ENCODE data around the gene OR2A5. TPM values are rescaled to one million over a fixed set of nuclear protein-coding genes. Genes with fewer than 3 reads are reported as not detected.

OR2A5 gene
- total and polyA plus RNA-seq, 9 of the 15 experiments (the other 6 are each of a cell fraction or from before 2014, with no cell fraction given) = not detected

DNA sequence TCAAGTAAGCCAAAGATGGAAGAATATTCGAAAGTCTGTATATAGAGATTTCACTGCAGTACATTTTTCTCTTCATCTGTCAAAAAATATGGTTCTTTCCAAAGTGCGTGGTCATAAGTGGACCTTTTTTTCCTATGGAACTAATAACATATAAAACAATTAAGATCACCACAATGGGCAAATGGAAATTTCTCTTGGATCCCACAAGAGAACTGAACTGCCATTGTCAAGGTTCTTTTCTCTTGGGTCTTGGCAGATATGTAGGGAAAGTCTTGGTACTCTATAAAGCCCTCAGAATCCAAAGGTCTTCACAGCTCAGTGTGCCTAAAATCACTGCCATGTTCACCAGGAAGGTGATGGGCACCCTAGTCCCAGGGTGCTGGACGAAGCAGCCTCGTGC lies 48.7 kb upstream of the OR2A5 start, which contains the start of gene OR6B1:
Gene OR6B1, plus strand, starts transcription at position 301 of the 400 bp plus-strand sequence. CDS start 3,677 bp downstream, outside the sequence.
- Histone ChIP-seq H4K20me1 (replicated peaks; ENCODE audit: control insufficient read depth, insufficient read depth, low read length) (no peaks in the 10 kb centered on the region), H2AFZ (ENCODE audit: low read depth, low read length) (no peak within 1 kb of the TSS), H3K9me1 (ENCODE audit: control insufficient read depth, insufficient read depth, low read length) (no peaks in the 10 kb centered on the region), H3K4me3 (no peak within 1 kb of the TSS), H3K27me3 (ENCODE audit: control insufficient read depth in 2 of 2, insufficient read depth in 2 of 2, low read length in 2 of 2) (peaks cover 0 to 5% of the 10 kb centered on the region in 2 experiments; a peak in 2 of 5 replicates), H3K9ac (ENCODE audit: insufficient read depth in 1 of 2, low read depth in 2 of 2, low read length in 2 of 2) (no peak within 1 kb of the TSS), H3K9me3 (replicated peaks; ENCODE audit: control insufficient read depth, insufficient read depth, low read depth, low read length) (no peaks in the 10 kb centered on the region), H3K4me2 (ENCODE audit: insufficient read depth, low read length) (no peak within 1 kb of the TSS), H3K27ac (ENCODE audit: extremely low read depth, low read depth, low read length) (no peak within 1 kb of the TSS), H3K79me2 (ENCODE audit: control insufficient read depth, insufficient read depth, low read length) (no peaks in the 10 kb centered on the region), H3K36me3 (ENCODE audit: control insufficient read depth, insufficient read depth, low read length) (no peaks in the 10 kb centered on the region), H3K4me1 (replicated peaks in 1 of 2; ENCODE audit: control insufficient read depth in 2 of 2, insufficient read depth in 2 of 2, low read length in 2 of 2) (no peaks in the 10 kb centered on the region)
- in situ Hi-C loops (cut with MboI) = no loop called here
- no peak for FAIRE-seq
- no peak for DNase-seq (ENCODE audit: extremely low read depth in 1 of 4, low spot score in 3 of 4)
- intact Hi-C loops (cut with micrococcal nuclease) = no loop called here
- POLR2A ChIA-PET = no interaction called here
- CTCF ChIA-PET (ENCODE audit: low intra/inter-chr PET ratio) = no interaction called here
- BruUV-seq (replicated peaks) = no TSS peak
- TF ChIP-seq CEBPG (CRISPR knock-in tag; IDR thresholded peaks at IDR 0.05) (no peak), CEBPG (tag; conservative IDR thresholded peaks at IDR 0.05 in 1 of 2, IDR thresholded peaks at IDR 0.05 in 1 of 2) (no peak)
- TF ChIP-seq, protein P1, sequence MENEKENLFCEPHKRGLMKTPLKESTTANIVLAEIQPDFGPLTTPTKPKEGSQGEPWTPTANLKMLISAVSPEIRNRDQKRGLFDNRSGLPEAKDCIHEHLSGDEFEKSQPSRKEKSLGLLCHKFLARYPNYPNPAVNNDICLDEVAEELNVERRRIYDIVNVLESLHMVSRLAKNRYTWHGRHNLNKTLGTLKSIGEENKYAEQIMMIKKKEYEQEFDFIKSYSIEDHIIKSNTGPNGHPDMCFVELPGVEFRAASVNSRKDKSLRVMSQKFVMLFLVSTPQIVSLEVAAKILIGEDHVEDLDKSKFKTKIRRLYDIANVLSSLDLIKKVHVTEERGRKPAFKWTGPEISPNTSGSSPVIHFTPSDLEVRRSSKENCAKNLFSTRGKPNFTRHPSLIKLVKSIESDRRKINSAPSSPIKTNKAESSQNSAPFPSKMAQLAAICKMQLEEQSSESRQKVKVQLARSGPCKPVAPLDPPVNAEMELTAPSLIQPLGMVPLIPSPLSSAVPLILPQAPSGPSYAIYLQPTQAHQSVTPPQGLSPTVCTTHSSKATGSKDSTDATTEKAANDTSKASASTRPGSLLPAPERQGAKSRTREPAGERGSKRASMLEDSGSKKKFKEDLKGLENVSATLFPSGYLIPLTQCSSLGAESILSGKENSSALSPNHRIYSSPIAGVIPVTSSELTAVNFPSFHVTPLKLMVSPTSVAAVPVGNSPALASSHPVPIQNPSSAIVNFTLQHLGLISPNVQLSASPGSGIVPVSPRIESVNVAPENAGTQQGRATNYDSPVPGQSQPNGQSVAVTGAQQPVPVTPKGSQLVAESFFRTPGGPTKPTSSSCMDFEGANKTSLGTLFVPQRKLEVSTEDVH (IDR thresholded peaks at IDR 0.05; ENCODE audit: low read depth, partially characterized antibody) = no peak
- no peak for ATAC-seq
- under 1% methylated on average over 4 of the region's 4 CpGs for WGBS (ENCODE audit: insufficient coverage, low coverage, missing lambda C conversion rate)

Data from K562 (cell line).